ENCODE measurements around the gene ZFPL1. TPM values are rescaled to one million over a fixed set of nuclear protein-coding genes. Genes with fewer than 3 reads are reported as not detected.

The ZFPL1 gene
- total and polyA plus RNA-seq, 9 of the 15 experiments (the other 6 are each of a cell fraction or from before 2014, with no cell fraction given), result 3.7 to 37.5 (median 22.7) TPM

GRCh38 chr11:65134240-65134951 is 50.4 kb downstream of the ZFPL1 start, which contains the start of gene SYVN1 (continued):
- TF ChIP-seq RERE (CRISPR knock-in tag; IDR thresholded peaks at IDR 0.05; ENCODE audit: borderline replicate concordance) (no peak), EHMT2 (IDR thresholded peaks at IDR 0.05) (no peak), IFI16 (CRISPR knock-in tag; IDR thresholded peaks at IDR 0.05) (no peak), KLF1 (tag; IDR thresholded peaks at IDR 0.05) (peak; percentile 78; the same call in 1 of the 2 replicates), FOS (IDR thresholded peaks at IDR 0.05; ENCODE audit: extremely low read depth, insufficient read length) (no peak), TFE3 (CRISPR knock-in tag; IDR thresholded peaks at IDR 0.05) (no peak), ZNF551 (CRISPR knock-in tag; IDR thresholded peaks at IDR 0.05) (no peak), ZNF280A (IDR thresholded peaks at IDR 0.05; ENCODE audit: low read depth, partially characterized antibody) (no peak), NR2C2 (CRISPR knock-in tag; IDR thresholded peaks at IDR 0.05) (peak; percentile 83; the same call in 1 of the 2 replicates), NR2C2 (tag; IDR thresholded peaks at IDR 0.05) (peak; percentile 98), GTF2A2 (tag; IDR thresholded peaks at IDR 0.05) (no peak), MTA3 (IDR thresholded peaks at IDR 0.05; ENCODE audit: borderline replicate concordance) (0 out of 2 replicates have a peak, but pooled peaks have one; percentile 70), KAT7 (CRISPR knock-in tag; IDR thresholded peaks at IDR 0.05; ENCODE audit: borderline replicate concordance) (peak; percentile 96; the same call in 1 of the 2 replicates), PHF21A (IDR thresholded peaks at IDR 0.05; ENCODE audit: borderline replicate concordance, low read depth) (peak; percentile 73; the same call in 1 of the 2 replicates), GMEB1 (CRISPR knock-in tag; IDR thresholded peaks at IDR 0.05) (peak; percentile 80), HLTF (IDR thresholded peaks at IDR 0.05) (no peak; the same call in 1 of the 2 replicates), PPARD (CRISPR knock-in tag; IDR thresholded peaks at IDR 0.05) (no peak), KLF10 (CRISPR knock-in tag; IDR thresholded peaks at IDR 0.05) (no peak)

Data from K562 (cell line).